H1 (cell line): Measurements from ENCODE around the gene FOXI2. TPM values are rescaled to one million over a fixed set of nuclear protein-coding genes. Genes with fewer than 3 reads are reported as not detected.

Experiments used
- CREB1 ChIP-seq: IDR thresholded peaks from 2 replicates; pipeline ENCODE4 v1.6.1; 2012; ENCODE audit warnings: inconsistent platforms
- EZH2 ChIP-seq: fragments of 200-600 bp; sonication (generic); IDR thresholded peaks from 2 replicates; pipeline ENCODE4 v1.7.1; 2012; ENCODE audit warnings: low read depth, mild to moderate bottlenecking, moderate library complexity, low read length, inconsistent platforms; ENCODE audit not compliant: severe bottlenecking
- HDAC2 ChIP-seq, 2 experiments: fragments of 300-600 bp in 1 of 2; sonication (generic) in 1 of 2; IDR thresholded peaks; 2 replicates each; pipeline ENCODE4 v1.6.1; 2011 to 2012; ENCODE audit warnings: low read depth in 2 of 2, low read length in 2 of 2, mild to moderate bottlenecking in 2 of 2, moderate library complexity in 2 of 2, borderline replicate concordance in 1 of 2, inconsistent platforms in 1 of 2
- KDM1A ChIP-seq: fragments of 200-600, 300-600 bp; sonication (generic); IDR thresholded peaks from 2 replicates; pipeline ENCODE4 v1.7.1; 2016; ENCODE audit warnings: mild to moderate bottlenecking, low read length, borderline replicate concordance
- NANOG ChIP-seq: IDR thresholded peaks from 2 replicates; pipeline ENCODE4 v1.6.1; 2011; ENCODE audit warnings: low read length, low read depth, mild to moderate bottlenecking, inconsistent platforms; ENCODE audit not compliant: insufficient read depth, poor library complexity, severe bottlenecking
- SP2 ChIP-seq: IDR thresholded peaks from 2 replicates; pipeline ENCODE4 v1.6.1; 2012; ENCODE audit warnings: mild to moderate bottlenecking, low read length, inconsistent platforms
- SP4 ChIP-seq: IDR thresholded peaks from 2 replicates; pipeline ENCODE4 v1.6.1; 2012; ENCODE audit warnings: low read length, inconsistent platforms
- polyA plus RNA-seq, 7 experiments: library from polyadenylated mRNA; depleted of rRNA in 3 of 7; stranded (reverse) in 5 of 7; unstranded in 2 of 7; fragments of >200 nt in 5 of 7; fragments of 200-250 nt in 2 of 7; gene quantifications; 1 replicate in 5 of 7; 2 replicates in 1 of 7; 4 replicates in 1 of 7; pipeline versions ENCODE4 v1.2.1 to v1.2.3, GENCODE V29; 2011 to 2013; ENCODE audit warnings: missing spikeins in 2 of 7, mixed read lengths in 2 of 7
- total RNA-seq: library from RNA; stranded (reverse); fragmentation: NEBNext Ultra II Directional; extraction: Animal tissue kit (Norgen Biotek cat#: 25700); gene quantifications from 2 replicates; pipeline ENCODE4 v1.2.1, GENCODE V29; 2021
- TF ChIP-seq, protein P1 (sequence below): IDR thresholded peaks from 2 replicates; pipeline ENCODE4 v1.6.1; 2012; ENCODE audit warnings: low read length, inconsistent platforms

The FOXI2 gene
- total and polyA plus RNA-seq, 2 of the 8 experiments (the other 6 are each of a cell fraction or from before 2014, with no cell fraction given) = 1.0 TPM

DNA sequence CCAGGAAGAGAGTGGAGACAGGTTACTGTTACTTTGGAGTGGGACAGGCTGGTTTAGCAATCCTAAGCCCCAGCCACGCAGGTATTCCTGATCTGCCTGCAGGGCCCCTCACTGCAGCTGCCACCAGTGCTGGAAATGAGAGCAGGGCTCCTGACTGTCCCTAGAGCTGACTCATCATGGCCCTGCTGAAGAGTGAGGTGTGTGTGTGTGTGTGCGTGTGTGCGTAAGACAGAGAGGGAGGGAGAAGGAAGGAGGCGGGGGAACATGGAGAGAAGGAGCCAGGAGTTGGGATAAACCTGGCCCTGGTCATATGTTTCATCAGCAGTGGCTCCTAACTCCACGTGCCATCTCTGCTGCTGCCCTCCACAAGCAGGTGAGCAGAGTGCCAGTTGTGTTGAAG is 3.6 kb downstream of the FOXI2 start (continued):
- TF ChIP-seq, protein P1, sequence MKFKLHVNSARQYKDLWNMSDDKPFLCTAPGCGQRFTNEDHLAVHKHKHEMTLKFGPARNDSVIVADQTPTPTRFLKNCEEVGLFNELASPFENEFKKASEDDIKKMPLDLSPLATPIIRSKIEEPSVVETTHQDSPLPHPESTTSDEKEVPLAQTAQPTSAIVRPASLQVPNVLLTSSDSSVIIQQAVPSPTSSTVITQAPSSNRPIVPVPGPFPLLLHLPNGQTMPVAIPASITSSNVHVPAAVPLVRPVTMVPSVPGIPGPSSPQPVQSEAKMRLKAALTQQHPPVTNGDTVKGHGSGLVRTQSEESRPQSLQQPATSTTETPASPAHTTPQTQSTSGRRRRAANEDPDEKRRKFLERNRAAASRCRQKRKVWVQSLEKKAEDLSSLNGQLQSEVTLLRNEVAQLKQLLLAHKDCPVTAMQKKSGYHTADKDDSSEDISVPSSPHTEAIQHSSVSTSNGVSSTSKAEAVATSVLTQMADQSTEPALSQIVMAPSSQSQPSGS = no peak
- TF ChIP-seq SP2 (no peak), SP4 (no peak), KDM1A (no peak), HDAC2 (IDR thresholded peaks at IDR 0.05; ENCODE audit: borderline replicate concordance in 1 of 2, low read depth in 2 of 2, low read length in 2 of 2) (no peak), NANOG (no peak), EZH2 (no peak), CREB1 (no peak)
